ENCODE results near the gene RABGAP1L. TPM values are rescaled to one million over a fixed set of nuclear protein-coding genes. Genes with fewer than 3 reads are reported as not detected.

The RABGAP1L gene
- total RNA-seq, 1 donor from 2014 or later = 46.0 TPM

DNA sequence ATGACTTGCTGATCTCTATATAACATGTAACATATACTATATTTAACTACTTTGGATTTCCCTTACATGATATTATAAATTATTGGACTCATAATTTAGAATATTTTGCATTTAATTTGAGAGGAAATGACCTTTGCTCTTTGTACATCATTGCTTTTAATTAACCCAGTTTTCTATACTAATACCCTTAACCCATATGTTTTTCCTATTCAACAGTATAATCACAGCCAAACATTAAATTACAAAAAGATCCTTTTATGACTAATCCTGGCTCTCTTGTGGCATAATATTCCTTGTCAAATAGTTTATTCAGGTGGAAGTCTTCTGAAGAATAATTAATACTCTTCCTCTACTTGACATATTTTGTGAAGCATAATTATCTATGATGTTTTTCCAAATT, 232.4 kb downstream of the RABGAP1L start:
- TF ChIP-seq EZH2 (IDR thresholded peaks at IDR 0.05) = no peak
- TF ChIP-seq, protein P1, sequence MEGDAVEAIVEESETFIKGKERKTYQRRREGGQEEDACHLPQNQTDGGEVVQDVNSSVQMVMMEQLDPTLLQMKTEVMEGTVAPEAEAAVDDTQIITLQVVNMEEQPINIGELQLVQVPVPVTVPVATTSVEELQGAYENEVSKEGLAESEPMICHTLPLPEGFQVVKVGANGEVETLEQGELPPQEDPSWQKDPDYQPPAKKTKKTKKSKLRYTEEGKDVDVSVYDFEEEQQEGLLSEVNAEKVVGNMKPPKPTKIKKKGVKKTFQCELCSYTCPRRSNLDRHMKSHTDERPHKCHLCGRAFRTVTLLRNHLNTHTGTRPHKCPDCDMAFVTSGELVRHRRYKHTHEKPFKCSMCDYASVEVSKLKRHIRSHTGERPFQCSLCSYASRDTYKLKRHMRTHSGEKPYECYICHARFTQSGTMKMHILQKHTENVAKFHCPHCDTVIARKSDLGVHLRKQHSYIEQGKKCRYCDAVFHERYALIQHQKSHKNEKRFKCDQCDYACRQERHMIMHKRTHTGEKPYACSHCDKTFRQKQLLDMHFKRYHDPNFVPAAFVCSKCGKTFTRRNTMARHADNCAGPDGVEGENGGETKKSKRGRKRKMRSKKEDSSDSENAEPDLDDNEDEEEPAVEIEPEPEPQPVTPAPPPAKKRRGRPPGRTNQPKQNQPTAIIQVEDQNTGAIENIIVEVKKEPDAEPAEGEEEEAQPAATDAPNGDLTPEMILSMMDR (IDR thresholded peaks at IDR 0.05) = no peak
- no peak for TF ChIP-seq EZH2phosphoT487 (IDR thresholded peaks at IDR 0.05)
- no peaks in the 10 kb centered on the region for H3K27me3 Mint-ChIP-seq (ENCODE audit: insufficient read depth, low read depth)

DNA sequence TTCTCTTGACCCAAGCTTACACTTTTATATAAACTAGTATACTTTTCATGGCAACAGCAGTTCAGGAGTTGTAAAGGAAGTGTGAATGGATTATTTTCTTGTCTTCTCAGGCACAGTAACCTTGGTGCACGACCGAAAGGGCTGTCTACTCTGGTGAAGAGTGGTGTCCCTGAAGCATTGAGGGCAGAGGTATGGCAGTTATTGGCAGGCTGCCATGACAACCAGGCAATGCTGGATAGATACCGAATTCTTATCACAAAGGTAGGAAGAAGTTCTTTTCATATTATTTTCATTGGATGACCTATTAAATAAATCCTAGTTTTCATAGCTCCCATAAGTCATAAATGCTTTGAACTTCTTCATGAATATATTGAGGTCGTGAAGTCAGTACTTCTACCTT, 234.6 kb downstream of the RABGAP1L start:
- no peak overlapping the region for H3K9ac ChIP-seq
- no peak overlapping the region for H3K4me3 Mint-ChIP-seq
- H3K9me3 Mint-ChIP-seq = peaks cover 2% of the 10 kb centered on the region

More for the DNA sequence above, 232.4 kb downstream of the RABGAP1L start:
- no peak for DNase-seq (ENCODE audit: low spot score)
- H3K9me3 ChIP-seq (ENCODE audit: low read depth) = no peaks in the 10 kb centered on the region
- H3K9me3 Mint-ChIP-seq = peaks cover 2% of the 10 kb centered on the region
- no peak overlapping the region for H3K4me3 ChIP-seq
- no peaks in the 10 kb centered on the region for H4K20me1 ChIP-seq (ENCODE audit: low read depth)
- H3K4me3 Mint-ChIP-seq = no peak overlapping the region
- no peaks in the 10 kb centered on the region for H3K4me1 ChIP-seq
- H3K9ac ChIP-seq = no peak overlapping the region
- H3K36me3 Mint-ChIP-seq = no peaks in the 10 kb centered on the region
- H2AFZ ChIP-seq (replicated peaks) = no peak overlapping the region
- H3K27ac ChIP-seq = no peak overlapping the region
- no peak overlapping the region for H3K4me2 ChIP-seq
- no peaks in the 10 kb centered on the region for H3K4me1 Mint-ChIP-seq
- H3K79me2 ChIP-seq (ENCODE audit: low read depth) = no peaks in the 10 kb centered on the region
- H3F3A ChIP-seq (ENCODE audit: low read depth) = no peaks in the 10 kb centered on the region
- no peaks in the 10 kb centered on the region for H3K36me3 ChIP-seq
- H3K27me3 ChIP-seq = no peaks in the 10 kb centered on the region
- no peak overlapping the region for H3K27ac Mint-ChIP-seq

GRCh38 chr1:174397261-174397660, 237.9 kb downstream of the RABGAP1L start:
- H3K9me3 Mint-ChIP-seq = peaks cover 2% of the 10 kb centered on the region
- Histone ChIP-seq H3K79me2 (ENCODE audit: low read depth) (no peaks in the 10 kb centered on the region), H3K9ac (no peak overlapping the region), H3K9me3 (ENCODE audit: low read depth) (no peaks in the 10 kb centered on the region), H3K27me3 (no peaks in the 10 kb centered on the region), H2AFZ (replicated peaks) (no peak overlapping the region), H4K20me1 (ENCODE audit: low read depth) (no peaks in the 10 kb centered on the region), H3K4me3 (no peak overlapping the region), H3K4me2 (no peak overlapping the region), H3K4me1 (no peaks in the 10 kb centered on the region), H3K27ac (no peak overlapping the region), H3K36me3 (no peaks in the 10 kb centered on the region), H3F3A (ENCODE audit: low read depth) (no peaks in the 10 kb centered on the region)
- H3K36me3 Mint-ChIP-seq = no peaks in the 10 kb centered on the region
- no peak for DNase-seq (ENCODE audit: low spot score)
- H3K4me3 Mint-ChIP-seq = no peak overlapping the region
- H3K27me3 Mint-ChIP-seq (ENCODE audit: insufficient read depth, low read depth) = peaks cover 4% of the 10 kb centered on the region
- TF ChIP-seq EZH2phosphoT487 (IDR thresholded peaks at IDR 0.05) = no peak
- TF ChIP-seq, protein P1 (IDR thresholded peaks at IDR 0.05) = no peak
- no peak for TF ChIP-seq EZH2 (IDR thresholded peaks at IDR 0.05)
- H3K4me1 Mint-ChIP-seq = no peaks in the 10 kb centered on the region
- H3K27ac Mint-ChIP-seq = no peak overlapping the region

More for the DNA sequence above, 234.6 kb downstream of the RABGAP1L start:
- no peaks in the 10 kb centered on the region for H3K36me3 ChIP-seq
- H3K4me3 ChIP-seq = no peak overlapping the region
- H3K27ac ChIP-seq = no peak overlapping the region
- no peaks in the 10 kb centered on the region for H3K4me1 Mint-ChIP-seq
- no peaks in the 10 kb centered on the region for H3K9me3 ChIP-seq (ENCODE audit: low read depth)
- TF ChIP-seq EZH2 (IDR thresholded peaks at IDR 0.05) (no peak), EZH2phosphoT487 (IDR thresholded peaks at IDR 0.05) (no peak)
- TF ChIP-seq, protein P1 (IDR thresholded peaks at IDR 0.05) = no peak
- no peak overlapping the region for H2AFZ ChIP-seq (replicated peaks)
- no peaks in the 10 kb centered on the region for H3K4me1 ChIP-seq
- H3K36me3 Mint-ChIP-seq = no peaks in the 10 kb centered on the region
- H3K27me3 Mint-ChIP-seq (ENCODE audit: insufficient read depth, low read depth) = peaks cover 2% of the 10 kb centered on the region
- H3K27me3 ChIP-seq = no peaks in the 10 kb centered on the region
- H3K79me2 ChIP-seq (ENCODE audit: low read depth) = no peaks in the 10 kb centered on the region
- no peaks in the 10 kb centered on the region for H3F3A ChIP-seq (ENCODE audit: low read depth)
- H4K20me1 ChIP-seq (ENCODE audit: low read depth) = no peaks in the 10 kb centered on the region
- H3K27ac Mint-ChIP-seq = no peak overlapping the region
- DNase-seq (ENCODE audit: low spot score) = no peak
- no peak overlapping the region for H3K4me2 ChIP-seq
